K562 (cell line): ENCODE data around the gene TDRKH. TPM values are rescaled to one million over a fixed set of nuclear protein-coding genes. Genes with fewer than 3 reads are reported as not detected.

Experiments
- ATAC-seq: fragments of 200-7000 bp; cut with Tn5 transposase; 3 replicates; pipeline ENCODE4 v1.9.1; 2020; ENCODE audit warnings: moderate library complexity
- BruUV-seq: library from RNA; stranded (reverse); fragments of 400-500 nt; replicated peaks from 2 replicates; lab custom pipeline; 2021; lab: Mats Ljungman, UMichigan
- CTCF ChIA-PET: fragments of 300-600 bp; formaldehyde crosslinking; extraction: SDS; loops from one replicate; lab custom pipeline; 2021; ENCODE audit warnings: low intra/inter-chr PET ratio; lab: Yijun Ruan, JAX
- POLR2A ChIA-PET: fragments of 300-600, 350-650 bp; sonication (Branson Sonifier 250); formaldehyde crosslinking; extraction: SDS; loops from one replicate; lab custom pipeline; 2021; ENCODE audit warnings: antibody characterized with exemption, inconsistent platforms; lab: Yijun Ruan, JAX
- DNase-seq, 4 experiments: peaks; one replicate each; pipeline versions ENCODE4 v3.0.0 to v3.0.0-alpha.2; 2011 to 2018; ENCODE audit warnings: low spot score in 3 of 4, mixed read lengths in 3 of 4; ENCODE audit errors: extremely low read depth in 1 of 4
- FAIRE-seq: peaks from 2 replicates; lab custom pipeline; 2011; peaks lifted over from hg19 to GRCh38; lab: Jason Lieb, UNC
- H2AFZ ChIP-seq: 2 replicates; pipeline ENCODE4 v1.6.0; 2011; ENCODE audit warnings: low read depth, low read length, control low read depth, inconsistent platforms
- H3K27ac ChIP-seq: fragments of 200-600 bp; 3 replicates; pipeline ENCODE4 v1.8.0; 2011; ENCODE audit warnings: low read depth, mild to moderate bottlenecking, control low read depth, inconsistent platforms, low read length, moderate library complexity, mixed read lengths; ENCODE audit errors: extremely low read depth
- H3K27me3 ChIP-seq, 2 experiments: fragments of 300-600 bp in 1 of 2; 2 replicates in 1 of 2; 3 replicates in 1 of 2; pipeline versions ENCODE4 v1.6.0 to v1.8.0; 2011; ENCODE audit warnings: inconsistent platforms in 2 of 2, low read length in 2 of 2, mild to moderate bottlenecking in 1 of 2, mixed read lengths in 1 of 2, moderate library complexity in 1 of 2; ENCODE audit not compliant: control insufficient read depth in 2 of 2, insufficient read depth in 2 of 2
- H3K36me3 ChIP-seq: fragments of 300-600 bp; 3 replicates; pipeline ENCODE4 v1.8.0; 2011; ENCODE audit warnings: mild to moderate bottlenecking, low read length, inconsistent platforms; ENCODE audit not compliant: control insufficient read depth, insufficient read depth
- H3K4me1 ChIP-seq, 2 experiments: fragments of 200-600 bp in 1 of 2; replicated peaks in 1 of 2; 2 replicates in 1 of 2; 3 replicates in 1 of 2; pipeline versions ENCODE4 v1.5.1 to v1.8.0; 2011; ENCODE audit warnings: inconsistent platforms in 2 of 2, low read length in 2 of 2, mild to moderate bottlenecking in 1 of 2, mixed read lengths in 1 of 2, moderate library complexity in 1 of 2; ENCODE audit not compliant: control insufficient read depth in 2 of 2, insufficient read depth in 2 of 2
- H3K4me2 ChIP-seq: 2 replicates; pipeline ENCODE4 v1.6.1; 2011; ENCODE audit warnings: low read length, control low read depth, inconsistent platforms, mixed read lengths; ENCODE audit not compliant: insufficient read depth
- H3K4me3 ChIP-seq: fragments of 200-600 bp; sonication (generic), shearing (Covaris generic); 2 replicates; pipeline ENCODE4 v1.5.1; 2016; ENCODE audit warnings: control low read depth, inconsistent platforms
- H3K79me2 ChIP-seq: fragments of 200-600 bp; 3 replicates; pipeline ENCODE4 v1.8.0; 2011; ENCODE audit warnings: low read length, inconsistent platforms; ENCODE audit not compliant: control insufficient read depth, insufficient read depth
- H3K9ac ChIP-seq, 2 experiments: 2 replicates each; pipeline versions ENCODE4 v1.6.0 to v1.6.1; 2011; ENCODE audit warnings: low read depth in 2 of 2, low read length in 2 of 2, control low read depth in 1 of 2, inconsistent platforms in 1 of 2, mild to moderate bottlenecking in 1 of 2, mixed read lengths in 1 of 2; ENCODE audit not compliant: insufficient read depth in 1 of 2
- H3K9me1 ChIP-seq: one replicate; pipeline ENCODE4 v1.6.0; 2011; ENCODE audit warnings: inconsistent platforms, mild to moderate bottlenecking, low read length, moderate library complexity; ENCODE audit not compliant: control insufficient read depth, insufficient read depth
- H3K9me3 ChIP-seq: replicated peaks from 2 replicates; pipeline ENCODE4 v1.5.1; 2011; ENCODE audit warnings: low read depth, low read length, inconsistent platforms; ENCODE audit not compliant: control insufficient read depth, insufficient read depth
- H4K20me1 ChIP-seq: replicated peaks from 2 replicates; pipeline ENCODE4 v1.6.1; 2011; ENCODE audit warnings: low read length, inconsistent platforms, mixed read lengths; ENCODE audit not compliant: control insufficient read depth, insufficient read depth
- CREB3 ChIP-seq: fragments of 450-650 bp; conservative IDR thresholded peaks from 2 replicates; pipeline ENCODE4 v1.6.1; 2016; ENCODE audit warnings: missing genetic modification characterization, low read depth, mild to moderate bottlenecking, missing compliant biosample characterization, moderate library complexity
- CREB5 ChIP-seq: fragments of 250-450 bp; sonication (Bioruptor Pico); IDR thresholded peaks from 2 replicates; pipeline ENCODE4 v1.5.0; 2020; ENCODE audit warnings: mild to moderate bottlenecking
- E2F6 ChIP-seq, 2 experiments: IDR thresholded peaks; 2 replicates each; pipeline ENCODE4 v1.6.1; 2011; ENCODE audit warnings: borderline replicate concordance in 1 of 2, control low read depth in 1 of 2, low read depth in 1 of 2, low read length in 1 of 2, mild to moderate bottlenecking in 1 of 2, mixed read lengths in 1 of 2, moderate library complexity in 1 of 2; ENCODE audit not compliant: insufficient read depth in 1 of 2, insufficient read length in 1 of 2, poor library complexity in 1 of 2, severe bottlenecking in 1 of 2; ENCODE audit errors: extremely low read depth in 1 of 2
- KLF16 ChIP-seq: IDR thresholded peaks from 2 replicates; pipeline ENCODE4 v1.6.1; 2016; ENCODE audit warnings: antibody characterized with exemption
- NFXL1 ChIP-seq: fragments of 450-650 bp; formaldehyde crosslinking; IDR thresholded peaks from 2 replicates; pipeline ENCODE4 v1.4.0; 2021; ENCODE audit warnings: mild to moderate bottlenecking
- RHOXF2B ChIP-seq: fragments of 250-450 bp; sonication (Bioruptor Pico); conservative IDR thresholded peaks from 2 replicates; pipeline ENCODE4 v1.5.1; 2021
- SP1 ChIP-seq: sonication (generic); formaldehyde crosslinking; IDR thresholded peaks from 2 replicates; pipeline ENCODE4 v1.8.1; 2022; ENCODE audit warnings: mild to moderate bottlenecking, missing genetic modification reagents
- SRSF1 ChIP-seq: fragments of 200-400 bp; formaldehyde crosslinking; IDR thresholded peaks from 2 replicates; pipeline ENCODE4 v1.6.1; 2017; ENCODE audit warnings: mild to moderate bottlenecking, low read depth, low read length, moderate library complexity
- TAF1 ChIP-seq: IDR thresholded peaks from 2 replicates; pipeline ENCODE4 v1.6.1; 2011; ENCODE audit warnings: mild to moderate bottlenecking, low read length, moderate library complexity; ENCODE audit not compliant: insufficient read depth, control insufficient read depth, severe bottlenecking; ENCODE audit errors: extremely low read depth
- ZNF347 ChIP-seq: fragments of 450-650 bp; formaldehyde crosslinking; IDR thresholded peaks from 2 replicates; pipeline ENCODE4 v1.4.0; 2020; ENCODE audit warnings: low read depth, mild to moderate bottlenecking, moderate library complexity
- ZNF384 ChIP-seq: IDR thresholded peaks from 2 replicates; pipeline ENCODE4 v1.6.1; 2012; ENCODE audit warnings: low read depth, low read length, improper control_type of control experiment
- ZNF41 ChIP-seq: fragments of 250-450 bp; sonication (Bioruptor Pico); conservative IDR thresholded peaks from 2 replicates; pipeline ENCODE4 v1.4.0; 2020; ENCODE audit warnings: mild to moderate bottlenecking
- ZNF830 ChIP-seq: fragments of 250-450 bp; sonication (Bioruptor Pico); IDR thresholded peaks from 2 replicates; pipeline ENCODE4 v1.5.0; 2021; ENCODE audit warnings: mild to moderate bottlenecking
- WGBS: fragments of 100-300 bp; shearing (Covaris generic); methylation state at CpG from one replicate; pipeline ENCODE4 v1.1.6; 2016; ENCODE audit warnings: low coverage, mixed read lengths; ENCODE audit not compliant: insufficient coverage; ENCODE audit errors: missing lambda C conversion rate; 5-methylcytosine and 5-hydroxymethylcytosine counted together
- in situ Hi-C: fragments of 300-500 bp; cut with MboI; formaldehyde crosslinking; loops from 4 replicates; pipeline ENCODE4 v1.15.0; 2018; ENCODE audit warnings: inconsistent platforms, mixed read lengths
- intact Hi-C: fragments of 100-400 bp; cut with micrococcal nuclease; formaldehyde crosslinking; loops from 2 replicates; pipeline ENCODE4 v1.14.2; 2022
- polyA plus RNA-seq, 8 experiments: library from polyadenylated mRNA; depleted of rRNA in 4 of 8; stranded (reverse) in 5 of 8; unstranded in 3 of 8; fragments of >200 nt; fragmentation: Nextera tagmentation in 2 of 8; fragmentation: Illumina TruSeq in 1 of 8; extraction: Ambion mirVana in 2 of 8; extraction: Trizol in 1 of 8; gene quantifications; 2 replicates each; pipeline versions ENCODE4 v1.2.1 to v1.2.3, GENCODE V29; 2011 to 2014; ENCODE audit warnings: inconsistent platforms in 1 of 8, missing spikeins in 1 of 8
- total RNA-seq, 7 experiments: library from RNA; depleted of rRNA in 6 of 7; stranded (reverse); fragments of >200 nt in 6 of 7; fragmentation: Illumina TruSeq in 2 of 7; extraction: Trizol in 2 of 7; gene quantifications; 2 replicates each; pipeline versions ENCODE4 v1.2.1 to v1.2.3, GENCODE V29; 2011 to 2021; ENCODE audit warnings: low replicate concordance in 1 of 7

TDRKH gene
- total and polyA plus RNA-seq, 9 of the 15 experiments (the other 6 are each of a cell fraction or from before 2014, with no cell fraction given): 4.3 to 21.3 (median 8.4) TPM

- Histone ChIP-seq H3K9ac (no peak overlapping the region), H3K27me3 (no peaks in the 10 kb centered on the region), H3K4me2 (peak overlapping the region; percentile 7; the same call in 1 of the 2 replicates), H3K9me3 (no peaks in the 10 kb centered on the region), H3K9me1 (no peaks in the 10 kb centered on the region), H3K27ac (no peak overlapping the region), H4K20me1 (no peaks in the 10 kb centered on the region), H2AFZ (no peak overlapping the region), H3K4me1 (peaks cover 0 to 16% of the 10 kb centered on the region in 2 experiments; a peak in 3 of 5 replicates), H3K79me2 (no peaks in the 10 kb centered on the region), H3K4me3 (no peak overlapping the region), H3K36me3 (no peaks in the 10 kb centered on the region; the same call in 2 of the 3 replicates)
- ChIA-PET POLR2A (interaction anchor here (0.6 to 1.3 kb wide), 3 partner anchors 21 to 487 kb away, joined by 3 to 4 read pairs (median 3); partner anchors contain the start of gene MRPL9), CTCF (no interaction called here)
- 52% methylated on average over 2 of the region's 2 CpGs for WGBS
- TF ChIP-seq ZNF830 (no peak), SRSF1 (no peak), ZNF384 (no peak), KLF16 (no peak), NFXL1 (no peak), RHOXF2B (CRISPR knock-in tag) (no peak), ZNF41 (CRISPR knock-in tag) (no peak)
- no peak for DNase-seq
- no peak for ATAC-seq
- intact Hi-C loops (no loop called here), in situ Hi-C loops (no loop called here)
- no peak for FAIRE-seq
- no TSS peak for BruUV-seq
These were observed 6.5 kb downstream of the TDRKH start for GRCh38 chr1:151783796-151784195.

GRCh38 chr1:151782741-151783140 is 7.6 kb downstream of the TDRKH start:
- in situ Hi-C loops (no loop called here), intact Hi-C loops (no loop called here)
- Histone ChIP-seq H3K4me1 (peaks cover 0 to 16% of the 10 kb centered on the region in 2 experiments; a peak in 3 of 5 replicates), H3K4me2 (no peak overlapping the region), H3K9me1 (no peaks in the 10 kb centered on the region), H3K4me3 (no peak overlapping the region), H3K27ac (no peak overlapping the region), H3K27me3 (no peaks in the 10 kb centered on the region), H3K9ac (no peak overlapping the region), H3K36me3 (peaks cover 7% of the 10 kb centered on the region; the same call in 2 of the 3 replicates), H3K79me2 (no peaks in the 10 kb centered on the region), H2AFZ (no peak overlapping the region), H3K9me3 (no peaks in the 10 kb centered on the region), H4K20me1 (no peaks in the 10 kb centered on the region)
- ATAC-seq: no peak
- ChIA-PET CTCF (no interaction called here), POLR2A (no interaction called here)
- FAIRE-seq: no peak
- no TSS peak for BruUV-seq
- WGBS: 63% methylated on average over 3 of the region's 3 CpGs
- no peak for DNase-seq
- TF ChIP-seq CREB5 (no peak), CREB3 (tag) (no peak), TAF1 (no peak), ZNF347 (CRISPR knock-in tag) (no peak), E2F6 (IDR thresholded peaks at IDR 0.05; ENCODE audit: borderline replicate concordance in 1 of 2, extremely low read depth in 1 of 2, insufficient read depth in 1 of 2, insufficient read length in 1 of 2, low read depth in 1 of 2, low read length in 1 of 2, poor library complexity in 1 of 2, severe bottlenecking in 1 of 2) (no peak), SP1 (CRISPR knock-in tag) (no peak)
